Right atrium auricular region (tissue), 2 donors: ENCODE measurements around the gene BARX1. TPM values are rescaled to one million over a fixed set of nuclear protein-coding genes. Genes with fewer than 3 reads are reported as not detected.

ENCODE experiments used
- DNase-seq: peaks from one replicate; pipeline ENCODE4 v3.0.0-alpha.2; 2019; ENCODE audit warnings: low spot score
- H3K27ac ChIP-seq, 2 donors: fragments of 200-600 bp; sonication (generic); 1 replicate in 1 of 2; 2 replicates in 1 of 2; pipeline ENCODE4 v1.5.1; 2016 to 2019
- H3K27me3 ChIP-seq, 2 donors: fragments of 200-600 bp; sonication (generic); one replicate each; pipeline versions ENCODE4 v1.5.1 to v1.6.0; 2017 to 2019
- H3K36me3 ChIP-seq: fragments of 200-600 bp; sonication (generic); one replicate; pipeline ENCODE4 v1.5.1; 2016
- H3K4me1 ChIP-seq, 2 donors: fragments of 200-600 bp; sonication (generic); one replicate each; pipeline versions ENCODE4 v1.5.1 to v1.6.0; 2017 to 2019
- H3K4me3 ChIP-seq, 2 donors: fragments of 200-600 bp; sonication (generic); 1 replicate in 1 of 2; 2 replicates in 1 of 2; pipeline ENCODE4 v1.5.1; 2017 to 2019; ENCODE audit warnings: mild to moderate bottlenecking in 1 of 2, moderate library complexity in 1 of 2
- H3K9me3 ChIP-seq, 2 donors: fragments of 200-600 bp; sonication (generic); one replicate each; pipeline ENCODE4 v1.5.1; 2019
- total RNA-seq, 2 donors: library from RNA; depleted of rRNA; stranded (reverse); fragments of >200 nt; gene quantifications; one replicate each; pipeline ENCODE4 v1.1.0, GENCODE V29; 2016
- TF ChIP-seq, protein P1 (sequence below), 2 donors: fragments of 200-600 bp; sonication (generic); IDR thresholded peaks; one replicate each; pipeline ENCODE4 v1.5.1; 2019; ENCODE audit warnings: antibody characterized with exemption in 2 of 2

BARX1 gene
- total RNA-seq, 2 donors from 2014 or later, result not detected

DNA sequence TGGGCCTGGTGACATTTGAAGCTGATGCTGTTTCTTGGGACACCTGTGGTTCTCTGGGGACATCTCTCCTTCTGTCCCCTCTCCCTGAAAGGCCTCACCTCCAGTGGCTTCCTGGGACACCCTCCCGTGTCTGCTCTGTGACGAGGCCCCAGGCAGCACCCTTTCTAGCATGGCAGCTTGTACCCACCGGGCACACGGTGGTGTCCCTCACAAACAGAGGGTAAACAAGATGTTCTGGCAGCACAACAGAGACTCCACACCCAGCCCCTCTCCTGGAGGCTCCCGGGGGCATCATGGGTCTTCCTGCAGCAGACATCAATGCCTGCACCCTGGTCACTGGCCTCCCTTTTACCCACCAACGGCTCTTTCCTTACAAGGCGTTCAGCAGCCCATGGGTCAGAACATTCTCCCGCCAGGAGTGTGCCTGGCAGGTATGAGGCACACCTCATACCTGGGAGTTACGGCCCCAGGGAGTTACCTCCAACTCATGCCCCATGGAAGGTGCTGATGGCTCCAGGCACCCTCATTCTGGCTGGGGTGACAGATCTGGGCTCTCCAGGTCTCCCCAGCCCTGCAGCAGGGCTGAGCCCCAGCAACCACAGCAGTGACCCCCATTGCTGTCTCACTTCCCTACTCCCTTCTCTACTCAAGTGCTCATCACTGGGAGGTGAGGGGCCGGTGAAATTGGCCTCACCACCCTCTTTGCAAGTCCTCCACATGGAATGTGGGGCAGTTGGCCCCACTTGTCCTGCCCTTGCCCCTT is 51.1 kb downstream of the BARX1 start:
- H3K4me1 ChIP-seq, result no peaks in the 10 kb centered on the region
- TF ChIP-seq, protein P1, sequence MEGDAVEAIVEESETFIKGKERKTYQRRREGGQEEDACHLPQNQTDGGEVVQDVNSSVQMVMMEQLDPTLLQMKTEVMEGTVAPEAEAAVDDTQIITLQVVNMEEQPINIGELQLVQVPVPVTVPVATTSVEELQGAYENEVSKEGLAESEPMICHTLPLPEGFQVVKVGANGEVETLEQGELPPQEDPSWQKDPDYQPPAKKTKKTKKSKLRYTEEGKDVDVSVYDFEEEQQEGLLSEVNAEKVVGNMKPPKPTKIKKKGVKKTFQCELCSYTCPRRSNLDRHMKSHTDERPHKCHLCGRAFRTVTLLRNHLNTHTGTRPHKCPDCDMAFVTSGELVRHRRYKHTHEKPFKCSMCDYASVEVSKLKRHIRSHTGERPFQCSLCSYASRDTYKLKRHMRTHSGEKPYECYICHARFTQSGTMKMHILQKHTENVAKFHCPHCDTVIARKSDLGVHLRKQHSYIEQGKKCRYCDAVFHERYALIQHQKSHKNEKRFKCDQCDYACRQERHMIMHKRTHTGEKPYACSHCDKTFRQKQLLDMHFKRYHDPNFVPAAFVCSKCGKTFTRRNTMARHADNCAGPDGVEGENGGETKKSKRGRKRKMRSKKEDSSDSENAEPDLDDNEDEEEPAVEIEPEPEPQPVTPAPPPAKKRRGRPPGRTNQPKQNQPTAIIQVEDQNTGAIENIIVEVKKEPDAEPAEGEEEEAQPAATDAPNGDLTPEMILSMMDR (IDR thresholded peaks at IDR 0.05), result no peak
- DNase-seq, result no peak
- no peaks in the 10 kb centered on the region for H3K27me3 ChIP-seq
- H3K36me3 ChIP-seq, result no peaks in the 10 kb centered on the region
- H3K4me3 ChIP-seq, result no peak overlapping the region
- H3K9me3 ChIP-seq, result no peaks in the 10 kb centered on the region
- H3K27ac ChIP-seq, result no peak overlapping the region

DNA sequence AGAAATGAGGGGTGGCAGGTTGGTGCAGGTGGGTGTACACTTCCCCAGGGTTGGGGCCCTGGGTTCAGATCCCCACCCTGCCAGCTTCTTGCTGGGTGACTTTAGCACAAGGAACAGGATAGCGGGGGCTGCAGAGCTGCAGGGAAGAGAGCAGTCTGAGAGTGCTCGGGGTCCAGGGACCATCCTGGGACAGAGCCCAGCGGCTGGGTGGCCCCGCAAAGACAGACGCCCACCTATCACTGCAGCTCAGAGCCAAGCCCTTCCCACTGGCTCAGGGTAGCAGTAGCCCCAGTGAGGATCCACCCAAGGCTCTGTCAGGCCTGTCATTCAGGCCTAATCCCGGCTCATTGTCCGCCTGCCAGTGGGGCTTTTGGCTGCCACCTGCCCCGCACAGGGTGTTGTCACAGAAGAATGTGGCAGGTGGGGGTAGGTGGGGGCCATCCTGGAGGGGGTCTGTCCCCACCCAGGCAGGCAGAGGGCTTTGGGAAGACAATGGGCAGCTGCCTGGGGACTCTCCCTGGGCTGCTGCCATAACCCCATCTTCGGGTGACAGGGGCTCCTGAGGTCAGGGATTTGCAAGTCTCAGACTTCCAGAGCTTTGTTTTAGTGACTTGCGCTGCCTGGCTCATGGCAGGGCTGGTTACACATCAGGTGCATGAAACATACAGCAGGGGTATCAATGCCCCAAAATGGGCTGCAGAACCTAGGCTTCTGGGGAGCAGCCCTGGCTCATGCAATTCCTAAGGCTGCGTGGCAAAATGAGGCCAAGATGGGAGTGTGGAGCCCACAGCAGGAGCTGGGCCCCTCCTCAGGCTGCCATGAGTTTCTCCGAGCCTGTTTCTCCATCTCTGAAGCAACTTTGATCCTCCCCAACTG is 52.1 kb downstream of the BARX1 start:
- Histone ChIP-seq H3K36me3 (no peaks in the 10 kb centered on the region), H3K4me3 (no peak overlapping the region), H3K4me1 (no peaks in the 10 kb centered on the region), H3K9me3 (no peaks in the 10 kb centered on the region), H3K27ac (no peak overlapping the region), H3K27me3 (no peaks in the 10 kb centered on the region)
- DNase-seq, result no peak
- TF ChIP-seq, protein P1 (IDR thresholded peaks at IDR 0.05), result no peak

DNA sequence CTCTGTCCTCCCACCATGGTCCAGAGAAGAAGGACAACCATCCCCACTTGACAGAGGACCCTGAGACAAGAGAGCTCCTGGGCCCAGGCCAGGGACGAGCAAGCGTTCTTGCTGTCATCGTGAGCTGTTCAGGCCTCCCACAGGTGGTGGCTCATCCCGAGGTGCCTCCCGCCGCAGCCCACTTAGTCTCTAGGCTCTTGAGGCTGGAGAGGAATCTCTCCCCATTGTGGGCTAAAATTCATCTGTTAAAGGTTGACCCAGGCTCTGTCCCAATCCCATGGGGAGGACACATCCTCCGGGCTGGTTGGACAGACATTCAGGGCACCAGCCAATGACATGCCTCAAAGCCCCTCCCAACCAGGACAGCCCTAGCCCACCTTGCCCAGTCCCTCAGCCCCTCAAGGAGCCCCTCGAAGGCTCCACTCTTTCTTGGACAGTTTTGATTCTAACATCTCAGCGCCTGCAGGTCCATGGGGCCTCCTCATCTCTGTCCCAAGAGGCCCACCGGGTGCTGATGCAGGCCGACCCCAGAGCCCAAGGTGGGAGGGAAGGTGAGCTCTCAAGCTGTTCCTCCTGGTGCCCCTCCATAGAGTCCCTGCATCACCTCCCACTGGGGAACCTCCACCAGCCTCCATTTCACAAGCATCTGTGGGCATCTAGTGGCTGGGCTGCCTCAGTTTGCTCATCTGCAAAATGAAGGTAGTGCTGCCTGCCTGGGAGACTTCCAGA is 52.9 kb downstream of the BARX1 start:
- H3K4me1 ChIP-seq, result no peaks in the 10 kb centered on the region
- no peak for DNase-seq
- H3K4me3 ChIP-seq, result no peak overlapping the region
- H3K27me3 ChIP-seq, result no peaks in the 10 kb centered on the region
- no peak overlapping the region for H3K27ac ChIP-seq
- H3K9me3 ChIP-seq, result no peaks in the 10 kb centered on the region
- TF ChIP-seq, protein P1 (IDR thresholded peaks at IDR 0.05), result no peak
- H3K36me3 ChIP-seq, result no peaks in the 10 kb centered on the region

Other genes with a start within 250 kb of the BARX1 start
- gene PTPDC1, start 129.1 kb upstream of the BARX1 start, total RNA-seq, result 10 to 100 TPM in 1 of 2 donors, 1 to 10 TPM in 1; 9.6 to 10.2 TPM